Adrenal gland (tissue), 12 donors: ENCODE results near the gene C1QTNF4. TPM values are rescaled to one million over a fixed set of nuclear protein-coding genes. Genes with fewer than 3 reads are reported as not detected.

ENCODE experiments used
- DNase-seq, 7 donors: peaks; one replicate each; pipeline ENCODE4 v3.0.0-alpha.2; 2019 to 2020
- H3K27ac ChIP-seq, 5 donors: fragments of 200-600 bp; sonication (generic) in 4 of 5; 1 replicate in 3 of 5; 2 replicates in 2 of 5; pipeline versions ENCODE4 v1.5.1 to v1.8.0; 2016 to 2020; ENCODE audit warnings: mild to moderate bottlenecking in 1 of 5
- H3K27me3 ChIP-seq: fragments of 200-600 bp; 2 replicates; pipeline ENCODE4 v1.8.0; 2021
- H3K36me3 ChIP-seq, 2 donors: fragments of 200-600 bp; replicated peaks in 1 of 2; 1 replicate in 1 of 2; 2 replicates in 1 of 2; pipeline versions ENCODE4 v1.5.1 to v1.8.0; 2018 to 2022
- H3K4me1 ChIP-seq, 2 donors: fragments of 200-600 bp; replicated peaks in 1 of 2; 1 replicate in 1 of 2; 2 replicates in 1 of 2; pipeline versions ENCODE4 v1.5.1 to v1.8.0; 2018 to 2021
- H3K4me3 ChIP-seq, 4 donors: fragments of 200-600 bp; sonication (generic) in 3 of 4; one replicate each; pipeline ENCODE4 v1.5.1; 2016 to 2018
- H3K9me3 ChIP-seq, 3 donors: fragments of 200-600 bp; sonication (generic) in 1 of 3; replicated peaks in 1 of 3; 1 replicate in 2 of 3; 2 replicates in 1 of 3; pipeline versions ENCODE4 v1.5.1 to v1.8.0; 2016 to 2021
- CTCF ChIP-seq, 6 experiments: fragments of 450-650 bp in 4 of 6; fragments of 200-600 bp in 2 of 6; sonication (generic) in 1 of 6; IDR thresholded peaks; 1 replicate in 5 of 6; 2 replicates in 1 of 6; pipeline versions ENCODE4 v1.5.1 to v1.8.0; 2016 to 2021; ENCODE audit warnings: antibody characterized with exemption in 6 of 6, mild to moderate bottlenecking in 2 of 6, moderate library complexity in 1 of 6
- POLR2A ChIP-seq, 2 donors: fragments of 450-650 bp; IDR thresholded peaks; one replicate each; pipeline ENCODE4 v1.6.1; 2017; ENCODE audit warnings: antibody characterized with exemption in 2 of 2, mild to moderate bottlenecking in 2 of 2, moderate library complexity in 1 of 2
- WGBS, 4 donors: extraction: QIAGEN DNeasy Blood & Tissue Kit in 2 of 4; methylation state at CpG; one replicate each; pipeline versions ENCODE4 v1.1.5 to v1.1.7; 2013 to 2017; 5-methylcytosine and 5-hydroxymethylcytosine counted together
- intact Hi-C, 2 donors: fragments of 100-400 bp; cut with DNase I; formaldehyde crosslinking; loops; one replicate each; pipeline versions ENCODE4 v1.14.1 to v1.15.0; 2022 to 2023
- polyA plus RNA-seq, 3 donors: library from polyadenylated mRNA; stranded (reverse); fragments of 200-250 nt in 2 of 3; fragments of 350-450 nt in 1 of 3; fragmentation: Illumina TruSeq in 1 of 3; extraction: RNeasy Lipid Tissue Mini Kit (QIAGEN cat#74804) in 1 of 3; gene quantifications; one replicate each; pipeline ENCODE4 v1.2.3, GENCODE V29; 2013 to 2014
- small RNA-seq, 2 donors: library from RNA; depleted of rRNA; stranded (forward); fragments of <200 nt; gene quantifications; one replicate each; pipeline ENCODE3, GENCODE V24; 2016
- total RNA-seq, 9 donors: library from RNA; depleted of rRNA in 4 of 9; stranded (reverse); fragments of >200 nt in 4 of 9; fragments of 120-200 nt in 1 of 9; fragmentation: NEBNext Ultra II Directional in 1 of 9; extraction: Animal tissue kit (Norgen Biotek cat#: 25700) in 1 of 9; gene quantifications; one replicate each; pipeline versions ENCODE4 v1.1.0 to v1.2.4, GENCODE V29; 2013 to 2023
- donor health status: healthy with polysubstance abuse.
- donor health status: Bipolar disorder and iron deficiency.
- donor health status: DM: yes; HTN: yes; CAD: no.
- donor health status: DM: no; HTN: no; CAD: no.
- donor health status: DM: no; HTN: no; CAD: no.
- donor health status: DM: yes; HTN: yes; CAD: no.

Gene C1QTNF4
- total and polyA plus RNA-seq, 12 donors: 0.74 to 6.8 (median 2.6) TPM; not detected in 1

- Histone ChIP-seq H3K9me3 (no peaks in the 10 kb centered on the region), H3K4me1 (peaks cover 29 to 50% of the 10 kb centered on the region in 2 donors), H3K36me3 (no peaks in the 10 kb centered on the region), H3K27ac (peak overlapping the region in 2 of 5 donors; percentile 24 to 57), H3K27me3 (no peaks in the 10 kb centered on the region), H3K4me3 (no peak overlapping the region)
- intact Hi-C loops: no loop called here
- no peak for DNase-seq
- WGBS, 4 donors: 25 to 45% (median 41%) methylated on average over 2 of the region's 2 CpGs
- no peak for TF ChIP-seq CTCF (IDR thresholded peaks at IDR 0.05)
- no peak for TF ChIP-seq POLR2A (IDR thresholded peaks at IDR 0.05)
These were observed 54.6 kb downstream of the C1QTNF4 start for GRCh38 chr11:47539681-47540039.

Small RNAs within 50 kb of the gene (small RNA-seq; reads per million reads assigned to genes)
- gene RN7SL652P: 0 reads per million in 2 donors
- 0 reads per million in 2 donors for gene RNU5E-10P

Other genes starting within 250 kb of the C1QTNF4 start
- gene MYBPC3, start 241.7 kb downstream of the C1QTNF4 start, total RNA-seq: 1 to 10 TPM in 8 of 9 donors, under 1 TPM in 1; 0.54 to 4.9 (median 2.0) TPM
- 1 to 10 TPM; 1.5 to 5.8 (median 2.9) TPM for gene MYBPC3, start 241.7 kb downstream of the C1QTNF4 start, polyA plus RNA-seq
- gene SPI1, start 215.9 kb downstream of the C1QTNF4 start, total RNA-seq: 10 to 100 TPM in 8 of 9 donors, 1 to 10 TPM in 1; 2.7 to 65.6 (median 40.6) TPM
- 10 to 100 TPM in 2 of 3 donors, 1 to 10 TPM in 1; 7.0 to 79.2 (median 43.0) TPM for gene SPI1, start 215.9 kb downstream of the C1QTNF4 start, polyA plus RNA-seq
- 10 to 100 TPM; 29.2 to 92.9 (median 57.7) TPM for gene SLC39A13, start 185.8 kb downstream of the C1QTNF4 start, total RNA-seq
- gene SLC39A13, start 185.8 kb downstream of the C1QTNF4 start, polyA plus RNA-seq: 10 to 100 TPM in 2 of 3 donors, 1 to 10 TPM in 1; 8.2 to 80.5 (median 64.5) TPM
- 100 to 1,000 TPM in 6 of 9 donors, 10 to 100 TPM in 3; 85.4 to 173 (median 128) TPM for gene PSMC3, start 168.0 kb downstream of the C1QTNF4 start, total RNA-seq
- 100 to 1,000 TPM; 110 to 291 (median 137) TPM for gene PSMC3, start 168.0 kb downstream of the C1QTNF4 start, polyA plus RNA-seq
- gene RAPSN, start 145.3 kb downstream of the C1QTNF4 start, total RNA-seq: 1 to 10 TPM in 7 of 9 donors, under 1 TPM in 2; 0.18 to 5.1 (median 1.9) TPM
- 1 to 10 TPM in 2 of 3 donors, under 1 TPM in 1; 0.33 to 4.7 (median 3.9) TPM for gene RAPSN, start 145.3 kb downstream of the C1QTNF4 start, polyA plus RNA-seq
- 100 to 1,000 TPM in 6 of 9 donors, 10 to 100 TPM in 3; 77.3 to 128 (median 107) TPM for gene CELF1, start 41.3 kb downstream of the C1QTNF4 start, total RNA-seq
- 10 to 100 TPM; 28.1 to 79.5 (median 36.3) TPM for gene CELF1, start 41.3 kb downstream of the C1QTNF4 start, polyA plus RNA-seq
- 100 to 1,000 TPM in 4 of 9 donors, 10 to 100 TPM in 5; 52.1 to 180 (median 84.9) TPM for gene PTPMT1, start 28.8 kb downstream of the C1QTNF4 start, total RNA-seq
- 100 to 1,000 TPM in 1 of 3 donors, 10 to 100 TPM in 2; 57.2 to 101 (median 86.2) TPM for gene PTPMT1, start 28.8 kb downstream of the C1QTNF4 start, polyA plus RNA-seq
- 10 to 100 TPM; 16.8 to 32.7 (median 27.4) TPM for gene KBTBD4, start 15.4 kb downstream of the C1QTNF4 start, total RNA-seq
- gene KBTBD4, start 15.4 kb downstream of the C1QTNF4 start, polyA plus RNA-seq: 10 to 100 TPM in 1 of 3 donors, 1 to 10 TPM in 2; 8.2 to 23.3 (median 8.4) TPM
- 100 to 1,000 TPM in 8 of 9 donors, 10 to 100 TPM in 1; 95.8 to 168 (median 131) TPM for gene NDUFS3, start 15.3 kb downstream of the C1QTNF4 start, total RNA-seq
- 100 to 1,000 TPM; 145 to 385 (median 331) TPM for gene NDUFS3, start 15.3 kb downstream of the C1QTNF4 start, polyA plus RNA-seq
- gene FAM180B, start 7.7 kb downstream of the C1QTNF4 start, total RNA-seq: under 1 TPM in 1 of 9 donors, not detected in 8; 0.38 TPM
- gene FAM180B, start 7.7 kb downstream of the C1QTNF4 start, polyA plus RNA-seq: under 1 TPM in 2 of 3 donors, not detected in 1; 0.16 to 0.24 TPM
- 100 to 1,000 TPM in 3 of 9 donors, 10 to 100 TPM in 6; 49.7 to 176 (median 89.7) TPM for gene MTCH2, start 48.1 kb upstream of the C1QTNF4 start, total RNA-seq
- gene MTCH2, start 48.1 kb upstream of the C1QTNF4 start, polyA plus RNA-seq: 10 to 100 TPM; 22.0 to 90.4 (median 31.5) TPM
- 1 to 10 TPM in 6 of 9 donors, under 1 TPM in 3; 0.18 to 9.4 (median 2.6) TPM for gene AGBL2, start 121.0 kb upstream of the C1QTNF4 start, total RNA-seq
- gene AGBL2, start 121.0 kb upstream of the C1QTNF4 start, polyA plus RNA-seq: 10 to 100 TPM in 1 of 3 donors, 1 to 10 TPM in 1, under 1 TPM in 1; 0.37 to 11.3 (median 9.2) TPM
- gene FNBP4, start 172.9 kb upstream of the C1QTNF4 start, total RNA-seq: 100 to 1,000 TPM in 3 of 9 donors, 10 to 100 TPM in 6; 35.6 to 148 (median 68.3) TPM
- gene FNBP4, start 172.9 kb upstream of the C1QTNF4 start, polyA plus RNA-seq: 10 to 100 TPM; 55.7 to 82.3 (median 76.2) TPM